ENCODE data around the gene INO80B. TPM values are rescaled to one million over a fixed set of nuclear protein-coding genes. Genes with fewer than 3 reads are reported as not detected.
"Not testable (repeated sequence)": the region's sequence is repeated elsewhere in the genome, so short reads cannot be mapped to it uniquely, and the experiment has no call there.

Gene INO80B
- total RNA-seq, 2 donors from 2014 or later, result 10.4 to 14.6 TPM

DNA sequence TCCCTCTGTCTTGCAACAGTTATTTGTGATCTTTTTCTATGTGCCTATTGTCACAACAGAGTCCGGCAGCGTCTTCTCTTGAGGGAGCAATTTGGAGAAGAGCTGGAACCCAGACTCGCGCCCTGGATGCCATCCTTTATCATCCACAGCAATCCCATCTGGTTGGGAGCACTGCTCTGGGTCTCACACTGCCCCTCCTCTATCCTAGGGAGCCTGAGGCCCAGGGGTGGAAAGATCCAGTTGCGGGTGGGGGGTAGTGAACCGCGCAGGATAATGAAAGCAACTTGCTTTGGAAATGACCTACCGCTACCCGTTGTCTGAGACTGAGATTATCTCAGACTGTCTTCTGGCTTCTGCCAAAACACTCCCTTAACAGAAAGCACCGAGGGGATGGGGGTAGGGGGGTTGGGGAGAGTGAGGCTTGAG lies 4.1 kb downstream of the INO80B start:
- peaks cover 0 to 43% of the 10 kb centered on the region in 2 donors for H3K4me1 ChIP-seq
- H3K36me3 ChIP-seq, result peaks cover 19% of the 10 kb centered on the region
- H3K27ac ChIP-seq, result peak overlapping the region; percentile 52 to 77
- peak overlapping the region; percentile 53 to 78 for H3K4me3 ChIP-seq
- H3K9me3 ChIP-seq, result no peaks in the 10 kb centered on the region
- no peaks in the 10 kb centered on the region for H3K27me3 ChIP-seq
- TF ChIP-seq, protein P1, sequence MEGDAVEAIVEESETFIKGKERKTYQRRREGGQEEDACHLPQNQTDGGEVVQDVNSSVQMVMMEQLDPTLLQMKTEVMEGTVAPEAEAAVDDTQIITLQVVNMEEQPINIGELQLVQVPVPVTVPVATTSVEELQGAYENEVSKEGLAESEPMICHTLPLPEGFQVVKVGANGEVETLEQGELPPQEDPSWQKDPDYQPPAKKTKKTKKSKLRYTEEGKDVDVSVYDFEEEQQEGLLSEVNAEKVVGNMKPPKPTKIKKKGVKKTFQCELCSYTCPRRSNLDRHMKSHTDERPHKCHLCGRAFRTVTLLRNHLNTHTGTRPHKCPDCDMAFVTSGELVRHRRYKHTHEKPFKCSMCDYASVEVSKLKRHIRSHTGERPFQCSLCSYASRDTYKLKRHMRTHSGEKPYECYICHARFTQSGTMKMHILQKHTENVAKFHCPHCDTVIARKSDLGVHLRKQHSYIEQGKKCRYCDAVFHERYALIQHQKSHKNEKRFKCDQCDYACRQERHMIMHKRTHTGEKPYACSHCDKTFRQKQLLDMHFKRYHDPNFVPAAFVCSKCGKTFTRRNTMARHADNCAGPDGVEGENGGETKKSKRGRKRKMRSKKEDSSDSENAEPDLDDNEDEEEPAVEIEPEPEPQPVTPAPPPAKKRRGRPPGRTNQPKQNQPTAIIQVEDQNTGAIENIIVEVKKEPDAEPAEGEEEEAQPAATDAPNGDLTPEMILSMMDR (IDR thresholded peaks at IDR 0.05), result no peak
- no peak for DNase-seq (ENCODE audit: low spot score)

DNA sequence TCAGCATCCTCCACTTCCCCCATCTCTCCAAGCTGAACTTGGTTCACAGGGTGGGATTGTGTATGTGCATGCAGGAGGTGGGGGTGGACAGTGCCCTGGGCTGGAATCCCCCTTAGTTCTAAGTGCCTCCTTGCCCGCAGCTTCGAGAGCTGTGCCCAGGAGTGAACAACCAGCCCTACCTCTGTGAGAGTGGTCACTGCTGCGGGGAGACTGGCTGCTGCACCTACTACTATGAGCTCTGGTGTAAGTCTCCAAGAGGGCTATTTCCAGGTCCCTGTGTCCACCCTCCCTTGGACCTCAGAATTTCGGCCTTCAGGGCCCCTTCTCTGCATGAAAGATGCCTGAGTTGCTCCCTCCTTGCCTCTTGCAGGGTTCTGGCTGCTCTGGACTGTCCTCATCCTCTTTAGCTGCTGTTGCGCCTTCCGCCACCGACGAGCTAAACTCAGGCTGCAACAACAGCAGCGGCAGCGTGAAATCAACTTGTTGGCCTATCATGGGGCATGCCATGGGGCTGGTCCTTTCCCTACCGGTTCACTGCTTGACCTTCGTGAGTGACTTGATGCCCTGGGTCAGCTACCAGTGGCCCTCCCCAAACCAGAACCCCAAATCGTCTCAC lies 4.7 kb downstream of the INO80B start:
- Histone ChIP-seq H3K4me1 (peaks cover 0 to 45% of the 10 kb centered on the region in 2 donors), H3K36me3 (peaks cover 19% of the 10 kb centered on the region)
- DNase-seq (ENCODE audit: low spot score); H3K9me3 ChIP-seq; H3K27ac ChIP-seq; H3K27me3 ChIP-seq; H3K4me3 ChIP-seq: not testable (repeated sequence)

DNA sequence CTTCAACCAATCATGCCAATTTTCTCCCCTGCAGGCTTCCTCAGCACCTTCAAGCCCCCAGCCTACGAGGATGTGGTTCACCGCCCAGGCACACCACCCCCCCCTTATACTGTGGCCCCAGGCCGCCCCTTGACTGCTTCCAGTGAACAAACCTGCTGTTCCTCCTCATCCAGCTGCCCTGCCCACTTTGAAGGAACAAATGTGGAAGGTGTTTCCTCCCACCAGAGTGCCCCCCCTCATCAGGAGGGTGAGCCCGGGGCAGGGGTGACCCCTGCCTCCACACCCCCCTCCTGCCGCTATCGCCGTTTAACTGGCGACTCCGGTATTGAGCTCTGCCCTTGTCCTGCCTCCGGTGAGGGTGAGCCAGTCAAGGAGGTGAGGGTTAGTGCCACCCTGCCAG lies 5.3 kb downstream of the INO80B start:
- not testable (repeated sequence) for DNase-seq (ENCODE audit: low spot score); H3K4me3 ChIP-seq; H3K9me3 ChIP-seq; H3K27me3 ChIP-seq; H3K27ac ChIP-seq
- H3K36me3 ChIP-seq, result peaks cover 19% of the 10 kb centered on the region
- peaks cover 0 to 44% of the 10 kb centered on the region in 2 donors for H3K4me1 ChIP-seq

DNA sequence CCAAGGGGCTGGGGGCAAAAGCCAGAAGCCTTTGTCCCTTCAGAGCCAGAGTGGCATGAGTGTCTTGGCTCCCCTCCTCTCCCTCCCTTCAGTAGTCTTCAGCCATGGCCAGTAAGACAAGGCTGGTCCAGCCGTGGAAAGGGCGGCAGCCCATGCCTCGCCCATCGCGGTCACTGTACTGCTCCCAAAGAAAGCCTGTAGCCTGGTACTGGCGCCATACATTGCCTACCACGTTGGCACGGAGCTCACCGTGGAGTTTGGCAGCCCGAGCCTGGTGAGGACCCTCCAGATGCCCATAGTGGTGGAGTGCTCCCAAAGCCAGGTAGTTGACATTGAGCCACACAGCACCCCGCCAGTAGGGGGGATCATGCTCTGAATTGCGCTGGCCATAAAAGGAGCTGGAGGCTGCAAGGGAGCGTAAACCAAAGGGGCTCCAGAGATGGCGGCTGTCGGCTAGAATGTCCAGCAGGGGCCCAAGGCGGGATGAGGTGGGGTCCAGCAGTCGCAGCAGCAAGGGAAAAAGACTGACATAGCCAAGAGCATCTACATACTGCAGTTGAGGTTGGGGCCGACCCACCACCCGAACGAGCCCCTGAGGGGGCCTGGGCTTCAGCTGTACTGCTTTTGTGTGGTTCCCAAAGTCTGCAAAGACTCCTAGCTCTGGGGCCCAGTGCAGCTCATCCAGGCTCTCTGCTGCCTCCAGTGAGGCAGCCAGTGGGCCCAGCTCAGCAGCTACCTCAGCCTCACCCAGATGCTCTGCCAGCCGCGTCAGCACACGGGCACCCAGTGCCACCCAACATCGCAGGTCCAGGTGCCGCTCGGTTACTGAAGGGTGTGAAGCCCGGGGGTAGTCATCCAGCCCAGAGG lies 6.5 kb downstream of the INO80B start:
- Histone ChIP-seq H3K9me3 (no peaks in the 10 kb centered on the region), H3K36me3 (peaks cover 19% of the 10 kb centered on the region), H3K4me3 (no peak overlapping the region), H3K27me3 (no peaks in the 10 kb centered on the region), H3K27ac (no peak overlapping the region), H3K4me1 (peaks cover 0 to 40% of the 10 kb centered on the region in 2 donors)
- DNase-seq (ENCODE audit: low spot score), result no peak
- TF ChIP-seq, protein P1 (IDR thresholded peaks at IDR 0.05), result no peak

DNA sequence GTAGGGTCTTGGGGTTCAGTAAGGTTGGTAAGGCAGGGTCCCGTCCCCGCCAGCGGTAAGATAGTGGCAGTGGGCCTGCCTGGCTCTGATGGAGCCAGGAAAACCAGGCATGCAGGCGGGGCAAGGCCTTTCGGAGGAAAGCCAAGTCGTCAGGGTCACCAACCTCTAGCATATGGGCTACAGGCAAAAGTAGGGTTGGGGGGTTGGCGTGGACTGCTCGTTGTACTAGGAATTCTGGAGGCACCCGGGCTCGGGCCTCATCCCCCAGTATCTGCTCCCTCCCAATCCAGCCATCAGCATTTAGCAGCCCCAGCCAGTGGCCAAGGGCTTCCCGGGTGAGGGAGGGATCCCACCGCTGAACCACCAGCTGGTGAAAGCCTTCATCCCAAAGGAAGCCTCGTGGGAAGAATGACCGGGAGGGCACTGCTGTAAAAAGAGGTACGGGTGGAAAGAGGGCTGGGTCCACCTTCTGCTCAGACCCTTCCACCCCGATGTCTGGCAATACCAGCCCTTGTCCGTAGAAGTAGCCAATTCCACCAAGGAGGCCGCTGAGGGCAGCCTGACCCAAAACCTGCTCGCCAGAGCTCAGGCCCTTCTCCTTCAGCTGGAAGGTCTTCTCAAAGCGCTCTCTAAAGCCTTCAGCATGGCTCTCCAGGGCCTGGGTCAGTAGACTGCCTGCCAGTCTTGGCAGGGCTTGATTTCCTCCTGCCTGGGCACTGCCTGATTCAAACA lies 7.3 kb downstream of the INO80B start:
- DNase-seq (ENCODE audit: low spot score), result no peak
- H3K4me3 ChIP-seq, result no peak overlapping the region
- TF ChIP-seq, protein P1 (IDR thresholded peaks at IDR 0.05), result no peak
- no peak overlapping the region for H3K27ac ChIP-seq
- peaks cover 0 to 32% of the 10 kb centered on the region in 2 donors for H3K4me1 ChIP-seq
- H3K36me3 ChIP-seq, result peaks cover 19% of the 10 kb centered on the region
- no peaks in the 10 kb centered on the region for H3K27me3 ChIP-seq
- no peaks in the 10 kb centered on the region for H3K9me3 ChIP-seq

DNA sequence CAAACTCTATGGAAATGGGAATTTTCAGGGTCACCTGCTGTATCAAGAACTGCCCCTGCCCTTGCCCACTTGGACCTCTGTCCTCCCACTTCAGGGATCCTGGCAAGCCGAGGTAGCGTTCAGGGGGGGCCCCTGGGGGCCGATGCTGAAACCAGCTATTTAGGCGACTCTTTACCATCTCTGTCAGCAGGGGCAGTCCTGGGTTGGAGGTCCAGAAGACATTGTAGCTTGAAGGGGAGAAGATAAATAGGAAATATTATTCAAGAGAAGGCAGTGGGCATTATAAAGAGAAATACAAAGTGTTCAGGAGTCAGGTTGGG lies 7.9 kb downstream of the INO80B start:
- TF ChIP-seq, protein P1 (IDR thresholded peaks at IDR 0.05), result no peak
- no peak for DNase-seq (ENCODE audit: low spot score)
- Histone ChIP-seq H3K4me1 (peaks cover 0 to 28% of the 10 kb centered on the region in 2 donors), H3K36me3 (peaks cover 19% of the 10 kb centered on the region), H3K27me3 (no peaks in the 10 kb centered on the region), H3K9me3 (no peaks in the 10 kb centered on the region), H3K27ac (no peak overlapping the region), H3K4me3 (no peak overlapping the region)
